SK-N-SH treated with all-trans-retinoic acid at 6 μM for 48 hours (cell line): ENCODE measurements around the gene TTC32.

ENCODE experiments used
- ATAC-seq: fragments of 200-7000 bp; cut with Tn5 transposase; 3 replicates; pipeline ENCODE4 v1.9.1; 2020; ENCODE audit warnings: mild to moderate bottlenecking, moderate library complexity
- ARNTL ChIP-seq: fragments of 450-650 bp; formaldehyde crosslinking; IDR thresholded peaks from 2 replicates; pipeline ENCODE4 v1.5.0; 2020; ENCODE audit warnings: low read depth, mild to moderate bottlenecking, moderate library complexity, borderline replicate concordance
- BACH2 ChIP-seq: fragments of 250-450 bp; sonication (Bioruptor Pico); IDR thresholded peaks from 2 replicates; pipeline ENCODE4 v1.9.0; 2021; ENCODE audit warnings: mild to moderate bottlenecking, borderline replicate concordance
- CREB5 ChIP-seq: fragments of 250-450 bp; sonication (Bioruptor Pico); IDR thresholded peaks from 2 replicates; pipeline ENCODE4 v1.5.1; 2020; ENCODE audit warnings: low read depth, mild to moderate bottlenecking, moderate library complexity
- CSDC2 ChIP-seq: fragments of 250-450 bp; sonication (Bioruptor Pico); IDR thresholded peaks from 2 replicates; pipeline ENCODE4 v1.5.0; 2020; ENCODE audit warnings: mild to moderate bottlenecking, moderate library complexity
- CSRNP3 ChIP-seq: fragments of 250-450 bp; sonication (Bioruptor Pico); IDR thresholded peaks from 2 replicates; pipeline ENCODE4 v1.5.1; 2021; ENCODE audit warnings: mild to moderate bottlenecking, moderate library complexity
- ESRRG ChIP-seq: fragments of 250-450 bp; sonication (Bioruptor Pico); IDR thresholded peaks from 2 replicates; pipeline ENCODE4 v1.6.1; 2021; ENCODE audit warnings: mild to moderate bottlenecking
- ISL1 ChIP-seq: fragments of 250-450 bp; sonication (Bioruptor Pico); IDR thresholded peaks from 2 replicates; pipeline ENCODE4 v2.1.2; 2022; ENCODE audit warnings: mild to moderate bottlenecking, moderate library complexity
- OSR1 ChIP-seq: fragments of 250-450 bp; sonication (Bioruptor Pico); IDR thresholded peaks from 2 replicates; pipeline ENCODE4 v1.8.0; 2022; ENCODE audit warnings: moderate library complexity, mild to moderate bottlenecking, inconsistent platforms
- PPARA ChIP-seq: fragments of 250-450 bp; sonication (Bioruptor Pico); IDR thresholded peaks from 2 replicates; pipeline ENCODE4 v1.5.0; 2020; ENCODE audit warnings: mild to moderate bottlenecking, borderline replicate concordance
- SNAI2 ChIP-seq: fragments of 250-450 bp; sonication (Bioruptor Pico); IDR thresholded peaks from 2 replicates; pipeline ENCODE4 v1.5.0; 2020; ENCODE audit warnings: mild to moderate bottlenecking, moderate library complexity
- TCF4 ChIP-seq: fragments of 250-450 bp; sonication (Bioruptor Pico); IDR thresholded peaks from 2 replicates; pipeline ENCODE4 v1.8.0; 2021; ENCODE audit warnings: mild to moderate bottlenecking, moderate library complexity, borderline replicate concordance
- TOX ChIP-seq: fragments of 250-450 bp; sonication (Bioruptor Pico); IDR thresholded peaks from 2 replicates; pipeline ENCODE4 v1.8.0; 2021; ENCODE audit warnings: mild to moderate bottlenecking, moderate library complexity, borderline replicate concordance
- ZFP3 ChIP-seq: fragments of 250-450 bp; sonication (Bioruptor Pico); IDR thresholded peaks from 2 replicates; pipeline ENCODE4 v1.5.0; 2020; ENCODE audit warnings: mild to moderate bottlenecking, moderate library complexity
- ZFP30 ChIP-seq: fragments of 450-650 bp; formaldehyde crosslinking; IDR thresholded peaks from 2 replicates; pipeline ENCODE4 v1.5.0; 2022; ENCODE audit warnings: mild to moderate bottlenecking, moderate library complexity
- ZNF565 ChIP-seq: fragments of 450-650 bp; formaldehyde crosslinking; conservative IDR thresholded peaks from 2 replicates; pipeline ENCODE4 v1.5.0; 2020; ENCODE audit warnings: low read depth, mild to moderate bottlenecking, moderate library complexity
- ZNF70 ChIP-seq: fragments of 450-650 bp; formaldehyde crosslinking; IDR thresholded peaks from 2 replicates; pipeline ENCODE4 v1.5.0; 2020; ENCODE audit warnings: mild to moderate bottlenecking, moderate library complexity
- ZNF8 ChIP-seq: fragments of 450-650 bp; formaldehyde crosslinking; IDR thresholded peaks from 2 replicates; pipeline ENCODE4 v1.5.0; 2020; ENCODE audit warnings: mild to moderate bottlenecking, moderate library complexity
- TF ChIP-seq, protein P1 (sequence below): fragments of 250-450 bp; sonication (Bioruptor Pico); IDR thresholded peaks from 2 replicates; pipeline ENCODE4 v1.8.0; 2020; ENCODE audit warnings: mild to moderate bottlenecking, moderate library complexity, borderline replicate concordance
- TF ChIP-seq, protein P2 (sequence below): fragments of 250-450 bp; sonication (Bioruptor Pico); IDR thresholded peaks from 2 replicates; pipeline ENCODE4 v1.8.0; 2021; ENCODE audit warnings: low read depth, mild to moderate bottlenecking, moderate library complexity, borderline replicate concordance

TTC32 gene

GRCh38 chr2:19860022-19860421 lies 41.8 kb downstream of the TTC32 start:
- TF ChIP-seq ZFP30 (no peak), ZFP3 (CRISPR knock-in tag) (no peak), BACH2 (CRISPR knock-in tag) (no peak), ISL1 (no peak)
- ATAC-seq = no peak

DNA sequence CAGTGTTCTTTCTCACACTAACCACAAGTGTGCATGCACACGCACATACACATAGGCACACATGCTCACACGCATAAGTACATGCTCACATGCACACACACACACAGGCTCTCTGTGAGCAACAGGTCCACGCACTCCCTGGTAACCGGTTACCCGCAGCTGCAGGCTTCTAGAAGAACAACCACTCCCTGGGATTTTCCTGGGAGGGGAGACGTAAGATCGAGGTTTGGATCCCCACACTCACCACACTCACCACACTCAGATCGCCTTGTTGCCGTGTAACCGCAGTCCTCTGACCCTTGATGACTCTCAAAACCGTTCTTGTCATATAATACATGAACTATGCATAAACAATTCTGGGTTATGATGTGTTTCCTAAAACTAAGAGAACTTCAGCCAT lies 42.2 kb downstream of the TTC32 start:
- ATAC-seq = no peak
- TF ChIP-seq OSR1 (CRISPR knock-in tag) (no peak), ZNF70 (CRISPR knock-in tag) (no peak), ESRRG (CRISPR knock-in tag) (no peak), SNAI2 (no peak), ZFP30 (no peak), CREB5 (CRISPR knock-in tag) (no peak), CSDC2 (no peak)

DNA sequence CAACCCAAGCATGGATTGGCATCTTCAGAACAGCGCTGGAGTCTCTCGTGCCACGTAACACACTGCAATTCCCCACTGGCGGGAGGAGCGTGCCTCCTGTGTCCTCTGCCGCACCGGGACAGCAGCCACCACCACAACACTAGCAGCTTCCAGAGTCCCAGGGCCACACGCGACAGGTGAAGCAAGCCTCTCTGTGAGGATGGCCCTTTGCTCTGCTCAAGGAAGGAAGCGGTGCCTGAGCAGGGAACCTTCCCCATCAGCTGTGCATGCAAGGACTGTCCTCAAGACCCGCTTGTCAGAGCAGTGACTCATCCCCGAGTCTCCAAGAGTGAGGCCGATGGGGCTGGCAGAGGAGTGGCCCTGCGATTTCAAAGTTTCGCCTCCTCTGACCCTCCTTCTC lies 44.0 kb downstream of the TTC32 start:
- ATAC-seq = no peak
- no peak for TF ChIP-seq TCF4 (CRISPR knock-in tag)
- no peak for TF ChIP-seq ZNF8 (CRISPR knock-in tag)
- TF ChIP-seq PPARA = no peak
- TF ChIP-seq ZFP3 (CRISPR knock-in tag) = no peak
- TF ChIP-seq, protein P1, sequence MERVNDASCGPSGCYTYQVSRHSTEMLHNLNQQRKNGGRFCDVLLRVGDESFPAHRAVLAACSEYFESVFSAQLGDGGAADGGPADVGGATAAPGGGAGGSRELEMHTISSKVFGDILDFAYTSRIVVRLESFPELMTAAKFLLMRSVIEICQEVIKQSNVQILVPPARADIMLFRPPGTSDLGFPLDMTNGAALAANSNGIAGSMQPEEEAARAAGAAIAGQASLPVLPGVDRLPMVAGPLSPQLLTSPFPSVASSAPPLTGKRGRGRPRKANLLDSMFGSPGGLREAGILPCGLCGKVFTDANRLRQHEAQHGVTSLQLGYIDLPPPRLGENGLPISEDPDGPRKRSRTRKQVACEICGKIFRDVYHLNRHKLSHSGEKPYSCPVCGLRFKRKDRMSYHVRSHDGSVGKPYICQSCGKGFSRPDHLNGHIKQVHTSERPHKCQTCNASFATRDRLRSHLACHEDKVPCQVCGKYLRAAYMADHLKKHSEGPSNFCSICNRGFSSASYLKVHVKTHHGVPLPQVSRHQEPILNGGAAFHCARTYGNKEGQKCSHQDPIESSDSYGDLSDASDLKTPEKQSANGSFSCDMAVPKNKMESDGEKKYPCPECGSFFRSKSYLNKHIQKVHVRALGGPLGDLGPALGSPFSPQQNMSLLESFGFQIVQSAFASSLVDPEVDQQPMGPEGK (CRISPR knock-in tag) = no peak
- no peak for TF ChIP-seq ARNTL (CRISPR knock-in tag)
- no peak for TF ChIP-seq BACH2 (CRISPR knock-in tag)
- TF ChIP-seq CSRNP3 (CRISPR knock-in tag) = no peak
- TF ChIP-seq ISL1 = no peak
- TF ChIP-seq ZFP30 = no peak
- no peak for TF ChIP-seq CREB5 (CRISPR knock-in tag)
- TF ChIP-seq ZNF565 (CRISPR knock-in tag) = no peak
- TF ChIP-seq OSR1 (CRISPR knock-in tag) = no peak
- TF ChIP-seq ESRRG (CRISPR knock-in tag) = no peak
- TF ChIP-seq, protein P2, sequence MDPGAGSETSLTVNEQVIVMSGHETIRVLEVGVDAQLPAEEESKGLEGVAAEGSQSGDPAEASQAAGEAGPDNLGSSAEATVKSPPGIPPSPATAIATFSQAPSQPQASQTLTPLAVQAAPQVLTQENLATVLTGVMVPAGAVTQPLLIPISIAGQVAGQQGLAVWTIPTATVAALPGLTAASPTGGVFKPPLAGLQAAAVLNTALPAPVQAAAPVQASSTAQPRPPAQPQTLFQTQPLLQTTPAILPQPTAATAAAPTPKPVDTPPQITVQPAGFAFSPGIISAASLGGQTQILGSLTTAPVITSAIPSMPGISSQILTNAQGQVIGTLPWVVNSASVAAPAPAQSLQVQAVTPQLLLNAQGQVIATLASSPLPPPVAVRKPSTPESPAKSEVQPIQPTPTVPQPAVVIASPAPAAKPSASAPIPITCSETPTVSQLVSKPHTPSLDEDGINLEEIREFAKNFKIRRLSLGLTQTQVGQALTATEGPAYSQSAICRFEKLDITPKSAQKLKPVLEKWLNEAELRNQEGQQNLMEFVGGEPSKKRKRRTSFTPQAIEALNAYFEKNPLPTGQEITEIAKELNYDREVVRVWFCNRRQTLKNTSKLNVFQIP (CRISPR knock-in tag) = no peak
- no peak for TF ChIP-seq TOX
- no peak for TF ChIP-seq CSDC2

- TF ChIP-seq ZFP30 = no peak
- TF ChIP-seq, all 23 proteins: peak for 0
- no peak for ATAC-seq
Measured at GRCh38 chr2:19857100-19857499, 44.7 kb downstream of the TTC32 start.
